GM19035 (cell line): ENCODE data around the gene UNC45A.
"Not testable (repeated sequence)": the region's sequence is repeated elsewhere in the genome, so short reads cannot be mapped to it uniquely, and the experiment has no call there.

Experiments
- ATAC-seq: cut with Tn5 transposase; IDR thresholded peaks from one replicate; pipeline ENCODE4 v1.9.1; 2021; ENCODE audit not compliant: unreplicated experiment

The UNC45A gene

DNA sequence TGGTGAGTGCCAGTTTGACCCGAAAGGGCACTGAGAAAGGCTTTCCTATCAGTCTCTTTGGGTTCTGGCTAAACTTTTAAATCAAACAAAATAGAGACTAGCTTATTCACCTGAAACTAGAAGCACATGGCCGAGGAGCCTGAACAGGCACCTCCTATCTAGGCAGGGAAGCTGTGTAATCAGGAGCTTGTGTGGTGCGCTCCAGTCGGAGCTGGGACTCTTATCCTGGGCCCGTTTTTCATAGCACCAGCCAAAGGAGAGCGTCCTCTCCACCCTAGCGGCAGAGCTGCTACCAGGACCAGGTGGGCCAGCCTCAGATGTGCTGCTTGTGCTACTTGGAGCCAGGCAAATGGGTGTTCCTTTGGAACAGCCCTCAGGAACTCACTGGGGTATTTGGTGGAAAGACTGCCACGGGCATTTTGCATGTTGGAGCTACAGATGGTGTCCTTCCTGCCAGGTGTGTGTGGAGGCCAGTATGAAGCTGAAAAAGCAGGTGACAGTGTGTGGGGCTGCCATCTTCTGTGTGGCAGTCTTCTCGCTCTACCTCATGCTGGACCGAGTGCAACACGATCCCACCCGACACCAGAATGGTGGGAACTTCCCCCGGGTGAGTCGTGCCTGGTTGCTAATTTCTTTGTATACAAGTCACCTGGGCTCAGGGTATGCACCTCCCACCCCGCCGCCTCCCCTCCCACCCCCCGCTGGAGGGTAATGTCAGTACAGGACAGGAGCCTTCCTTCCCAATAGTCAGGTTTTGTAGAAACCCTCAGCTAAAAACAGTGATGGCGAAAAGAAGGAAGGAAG, 31.1 kb upstream of the UNC45A start:
- ATAC-seq: no peak

- ATAC-seq: no peak
These were observed 30.3 kb upstream of the UNC45A start for GRCh38 chr15:90904746-90905145.

- ATAC-seq: no peak
These were observed 29.5 kb upstream of the UNC45A start for GRCh38 chr15:90905306-90906180.

- ATAC-seq: no peak
These were observed 28.8 kb upstream of the UNC45A start for GRCh38 chr15:90906181-90906849.

GRCh38 chr15:90907051-90907660, 27.9 kb upstream of the UNC45A start:
- no peak for ATAC-seq

DNA sequence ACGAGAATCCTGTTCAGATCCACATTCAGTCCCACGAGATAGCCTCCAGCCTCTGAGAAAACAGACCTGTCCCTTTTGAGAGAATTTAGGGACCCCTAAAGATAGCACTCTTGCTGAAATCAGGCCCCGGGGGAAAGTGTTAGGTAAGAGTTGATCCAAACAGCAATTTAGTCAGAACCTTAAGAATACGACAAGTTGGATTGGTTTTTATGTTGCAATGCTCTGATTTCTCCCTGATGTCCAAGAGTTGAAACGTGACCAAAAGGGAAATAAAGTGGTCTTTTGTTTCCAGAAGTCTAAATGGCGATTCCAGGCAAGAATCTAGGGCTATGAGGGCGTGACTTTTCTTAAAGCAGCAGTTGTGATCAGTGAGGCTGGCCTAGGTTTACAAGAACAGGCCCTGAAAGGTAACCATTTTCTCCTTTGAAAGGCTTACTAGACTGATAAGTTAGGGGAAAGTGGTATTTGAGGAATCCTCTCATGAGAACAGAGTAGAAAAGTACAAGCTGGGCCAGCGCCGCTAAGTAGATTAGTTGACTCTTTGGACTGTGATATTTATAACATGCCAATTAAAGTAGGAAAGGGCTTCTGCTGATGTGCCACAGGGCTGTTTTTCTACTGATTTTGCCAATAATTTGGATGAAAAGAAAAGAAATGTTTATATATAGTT, 27.1 kb upstream of the UNC45A start:
- ATAC-seq: no peak

DNA sequence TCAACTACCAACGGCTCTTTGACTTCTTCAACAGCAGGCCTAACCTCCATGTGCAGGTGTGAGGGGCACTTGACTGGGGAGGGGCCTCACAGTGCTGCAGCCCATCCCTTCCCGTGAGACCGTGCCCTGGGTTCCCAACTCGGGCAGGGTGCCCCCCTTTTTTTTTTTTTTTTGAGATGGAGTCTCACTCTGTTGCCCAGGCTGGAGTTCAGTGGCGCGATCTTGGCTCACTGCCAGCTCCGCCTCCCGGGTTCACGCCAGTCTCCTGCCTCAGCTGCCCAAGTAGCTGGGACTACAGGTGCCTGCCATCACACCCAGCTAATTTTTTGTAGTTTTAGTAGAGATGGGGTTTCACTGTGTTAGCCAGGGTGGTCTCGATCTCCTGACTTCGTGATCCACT, 25.6 kb upstream of the UNC45A start:
- ATAC-seq: not testable (repeated sequence)

- ATAC-seq: no peak
These were observed 25.1 kb upstream of the UNC45A start for GRCh38 chr15:90909976-90910375.

DNA sequence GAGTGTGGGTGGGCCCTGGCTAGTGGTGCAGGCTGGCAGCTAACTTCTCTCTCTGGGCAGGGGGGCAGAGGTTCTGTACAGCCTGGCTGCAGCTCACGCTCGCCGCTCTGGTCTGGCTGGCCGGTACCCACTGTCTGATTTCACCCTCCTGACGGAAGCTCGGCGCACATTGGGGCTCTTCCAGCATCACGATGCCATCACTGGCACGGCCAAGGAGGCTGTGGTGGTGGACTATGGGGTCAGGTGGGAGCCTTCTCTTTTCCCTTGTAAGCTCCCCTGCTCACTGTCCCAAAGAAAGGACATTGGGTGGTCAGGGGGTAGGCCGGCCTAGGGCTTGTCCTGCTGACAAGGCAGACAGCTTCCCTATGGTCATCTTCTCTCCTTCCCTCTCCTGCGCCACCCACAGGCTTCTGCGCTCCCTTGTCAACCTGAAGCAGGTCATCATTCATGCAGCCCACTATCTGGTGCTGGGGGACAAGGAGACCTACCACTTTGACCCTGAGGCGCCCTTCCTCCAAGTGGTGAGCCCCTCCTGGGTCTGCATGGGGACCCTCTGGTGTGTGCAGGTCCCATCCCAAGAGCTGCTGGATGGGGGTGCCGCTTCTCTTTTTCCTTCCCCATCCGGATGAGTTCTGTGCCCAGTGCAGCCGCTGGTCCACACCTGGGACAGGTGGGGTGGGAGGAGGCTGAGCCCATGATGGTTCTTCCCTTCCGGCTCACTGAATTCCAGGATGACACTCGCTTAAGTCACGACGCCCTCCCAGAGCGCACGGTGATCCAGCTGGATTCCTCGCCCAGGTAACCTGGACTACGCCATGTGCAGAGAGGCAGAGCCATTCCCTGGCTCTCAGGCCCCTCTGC, 24.4 kb upstream of the UNC45A start:
- ATAC-seq: no peak

DNA sequence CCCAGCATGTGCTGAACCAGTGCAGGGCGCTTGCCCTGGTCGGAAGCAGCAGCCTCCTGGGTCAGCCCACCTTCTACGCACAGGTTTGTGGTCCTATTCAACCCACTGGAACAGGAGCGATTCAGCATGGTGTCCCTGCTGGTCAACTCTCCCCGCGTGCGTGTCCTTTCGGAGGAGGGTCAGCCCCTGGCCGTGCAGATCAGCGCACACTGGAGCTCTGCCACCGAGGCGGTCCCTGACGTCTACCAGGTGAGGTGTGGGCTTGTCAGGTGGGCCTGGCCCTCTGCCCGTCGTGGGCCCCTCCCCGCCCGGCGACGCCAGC, 23.8 kb upstream of the UNC45A start:
- no peak for ATAC-seq

- no peak for ATAC-seq
These were observed 22.9 kb upstream of the UNC45A start for GRCh38 chr15:90911906-90912769.

GRCh38 chr15:90912770-90913075, 22.4 kb upstream of the UNC45A start:
- no peak for ATAC-seq

DNA sequence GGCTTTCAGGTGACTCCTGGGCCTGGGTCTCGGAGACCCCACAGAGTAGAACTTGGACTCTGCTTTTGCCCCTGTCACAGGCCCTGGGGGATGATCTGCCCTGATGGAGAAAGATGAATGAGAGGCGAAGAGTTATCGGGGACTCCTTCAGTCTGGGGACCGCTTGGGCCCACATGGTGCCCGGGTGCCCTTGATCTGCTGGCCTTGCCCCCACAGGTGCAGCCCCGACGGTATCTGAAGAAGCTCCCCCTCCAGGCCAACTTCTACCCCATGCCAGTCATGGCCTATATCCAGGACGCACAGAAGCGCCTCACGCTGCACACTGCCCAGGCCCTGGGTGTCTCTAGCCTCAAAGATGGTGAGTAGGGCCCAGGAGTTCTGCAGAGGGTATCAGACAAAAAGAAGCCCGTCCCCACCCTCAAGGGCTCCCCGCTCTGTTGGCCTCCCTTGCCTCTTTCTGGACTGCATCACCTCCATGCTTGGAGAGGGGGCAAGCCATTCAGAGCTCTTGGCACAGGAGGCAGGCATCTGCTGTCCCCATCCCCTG, 21.6 kb upstream of the UNC45A start:
- ATAC-seq: no peak

DNA sequence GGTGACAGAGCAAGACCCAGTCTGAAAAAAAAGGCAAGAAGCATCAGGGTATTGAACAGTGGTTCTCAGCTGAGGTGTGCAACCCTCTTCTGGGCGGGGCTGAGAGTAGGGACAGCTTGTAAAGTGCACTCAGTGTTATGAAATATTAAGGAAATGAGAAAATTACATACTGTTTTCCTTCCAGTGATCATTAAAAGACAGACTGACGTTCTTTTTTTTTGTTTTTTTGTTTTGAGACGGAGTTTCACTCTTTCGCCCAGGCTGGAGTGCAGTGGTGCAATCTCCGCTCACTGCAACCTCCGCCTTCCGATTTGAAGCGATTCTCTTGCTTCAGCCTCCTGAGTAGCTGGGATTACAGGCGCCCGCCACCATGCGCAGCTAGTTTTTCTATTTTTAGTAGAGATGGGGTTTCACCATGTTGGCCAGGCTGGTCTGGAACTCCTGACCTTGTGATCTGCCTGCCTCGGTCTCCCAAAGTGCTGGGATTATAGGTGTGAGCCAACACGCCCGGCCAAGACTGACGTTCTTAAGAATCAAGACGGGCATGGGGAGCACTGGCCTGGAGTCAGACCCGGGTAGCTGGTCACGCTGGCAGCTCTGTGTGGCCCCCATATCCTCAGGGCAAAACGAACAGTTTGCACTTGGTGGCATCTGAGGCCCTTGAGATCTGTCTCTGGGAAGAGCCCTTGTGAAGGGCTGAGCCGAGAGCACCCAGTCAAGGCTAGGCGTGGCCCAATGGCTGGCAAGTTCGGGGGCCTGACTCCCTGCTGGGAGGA, 20.6 kb upstream of the UNC45A start:
- no peak for ATAC-seq

DNA sequence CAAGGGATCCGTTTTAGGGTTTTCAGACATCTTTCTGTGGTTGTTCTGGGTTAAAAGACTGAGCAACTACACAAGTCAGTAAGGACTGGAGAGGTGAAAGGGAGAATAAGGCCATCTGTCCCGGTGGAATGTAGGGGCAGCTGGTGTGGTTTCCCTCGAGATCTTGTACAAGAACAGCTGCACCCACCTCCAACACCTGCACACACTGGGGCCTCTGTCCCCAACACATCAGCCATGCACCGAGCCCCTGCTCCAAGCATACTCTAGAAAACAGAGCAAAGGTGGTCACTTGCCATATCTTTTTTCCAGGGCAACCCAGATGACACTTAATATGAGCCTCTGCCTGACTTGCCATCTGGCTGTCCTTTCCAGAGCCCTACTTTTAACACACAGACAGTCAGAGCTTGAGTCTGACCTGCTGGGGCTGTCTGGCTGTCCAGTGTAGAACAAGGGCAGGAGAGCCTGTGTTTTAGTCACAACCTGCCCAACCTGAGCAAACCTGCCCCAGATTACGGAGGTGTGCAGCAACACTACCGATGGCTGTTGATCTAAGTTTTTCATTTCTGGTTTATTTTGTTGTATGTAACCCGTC, 19.8 kb upstream of the UNC45A start:
- no peak for ATAC-seq

GRCh38 chr15:90915808-90916440, 19.2 kb upstream of the UNC45A start:
- no peak for ATAC-seq

DNA sequence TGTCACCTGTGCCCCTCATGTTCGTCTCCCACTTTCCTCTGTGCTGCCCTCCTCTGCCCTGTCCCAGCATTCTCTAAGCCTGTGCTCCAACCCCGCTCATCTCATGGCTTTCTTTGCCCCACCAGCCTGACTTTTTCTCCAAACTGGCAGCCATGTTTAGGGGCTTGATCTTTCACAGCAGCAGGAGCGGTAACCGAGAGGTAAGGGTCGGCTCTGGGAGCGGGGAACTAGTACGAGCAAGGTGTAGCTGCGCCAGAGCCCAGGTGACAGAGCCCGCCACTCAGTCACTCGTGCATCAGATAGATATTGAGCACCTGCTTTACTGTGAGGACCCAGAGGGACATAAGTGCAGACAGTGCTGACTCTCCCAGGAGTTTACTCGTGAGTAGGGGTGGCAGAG, 18.6 kb upstream of the UNC45A start:
- ATAC-seq: no peak
